GM19438 (cell line): ENCODE measurements around the gene WDR49.

Experiments used
- ATAC-seq: cut with Tn5 transposase; IDR thresholded peaks from one replicate; pipeline ENCODE4 v1.9.1; 2021; ENCODE audit warnings: low read depth; ENCODE audit not compliant: unreplicated experiment

Gene WDR49

GRCh38 chr3:167653760-167654159 lies at the start of gene WDR49:
TSS of gene WDR49 (minus strand) at chr3:167653942. CDS start at chr3:167653425, 517 bp downstream.
- ATAC-seq = no peak

- ATAC-seq = no peak
Measured at GRCh38 chr3:167700926-167701325, 47.2 kb upstream of the WDR49 start.

- no peak for ATAC-seq
Measured at GRCh38 chr3:167700046-167700445, 46.3 kb upstream of the WDR49 start.

- ATAC-seq = no peak
Measured at GRCh38 chr3:167694121-167694520, 40.4 kb upstream of the WDR49 start.

- ATAC-seq = peak; percentile 100
Measured at GRCh38 chr3:167691366-167691765, 37.6 kb upstream of the WDR49 start.

- peak; percentile 79 for ATAC-seq
Measured at GRCh38 chr3:167684388-167684993, 30.7 kb upstream of the WDR49 start.

- no peak for ATAC-seq
Measured at GRCh38 chr3:167679526-167679925, 25.8 kb upstream of the WDR49 start.

GRCh38 chr3:167675848-167676247 lies 22.1 kb upstream of the WDR49 start:
- ATAC-seq = no peak

GRCh38 chr3:167673221-167673620 lies 19.5 kb upstream of the WDR49 start:
- ATAC-seq = no peak

- ATAC-seq = no peak
Measured at GRCh38 chr3:167671878-167672427, 18.2 kb upstream of the WDR49 start.

GRCh38 chr3:167669699-167670098 lies 16.0 kb upstream of the WDR49 start:
- ATAC-seq = no peak

- no peak for ATAC-seq
Measured at GRCh38 chr3:167668651-167669050, 14.9 kb upstream of the WDR49 start.

- no peak for ATAC-seq
Measured at GRCh38 chr3:167666563-167666962, 12.8 kb upstream of the WDR49 start.

- no peak for ATAC-seq
Measured at GRCh38 chr3:167662919-167663400, 9.2 kb upstream of the WDR49 start.

GRCh38 chr3:167657684-167658225 lies 4.0 kb upstream of the WDR49 start:
- no peak for ATAC-seq

GRCh38 chr3:167656821-167657220 lies 3.1 kb upstream of the WDR49 start:
- no peak for ATAC-seq

GRCh38 chr3:167653155-167653554 lies 587 bp downstream of the WDR49 start:
- ATAC-seq = no peak

- no peak for ATAC-seq
Measured at GRCh38 chr3:167651826-167652225, 1.9 kb downstream of the WDR49 start.

GRCh38 chr3:167650459-167650858 lies 3.3 kb downstream of the WDR49 start:
- no peak for ATAC-seq

- no peak for ATAC-seq
Measured at GRCh38 chr3:167649746-167650145, 4.0 kb downstream of the WDR49 start.

- no peak for ATAC-seq
Measured at GRCh38 chr3:167644611-167645010, 9.1 kb downstream of the WDR49 start.

- ATAC-seq = no peak
Measured at GRCh38 chr3:167631471-167631870, 22.3 kb downstream of the WDR49 start.
